Measurements from ENCODE around the gene USP19. TPM values are rescaled to one million over a fixed set of nuclear protein-coding genes. Genes with fewer than 3 reads are reported as not detected.

Gene USP19
- total and polyA plus RNA-seq, 2 of the 4 experiments (the other 2 are of a cell fraction), result 24.7 to 39.7 TPM

- Histone ChIP-seq H3K4me3 (ENCODE audit: insufficient read depth, low read depth, low read length) (no peak overlapping the region), H3K27ac (ENCODE audit: insufficient read depth, low read length) (no peak overlapping the region), H3K27me3 (ENCODE audit: control insufficient read depth, insufficient read depth, low read length) (no peaks in the 10 kb centered on the region), H3K9me3 (ENCODE audit: control insufficient read depth, insufficient read depth, low read length) (no peaks in the 10 kb centered on the region), H3K18ac (ENCODE audit: low read depth, low read length) (no peak overlapping the region), H2AK5ac (ENCODE audit: low read depth, low read length) (no peak overlapping the region), H3K56ac (ENCODE audit: extremely low read depth, insufficient read depth, low read length) (no peak overlapping the region), H3K14ac (replicated peaks; ENCODE audit: low read depth, low read length) (no peak overlapping the region), H4K91ac (ENCODE audit: insufficient read depth, low read depth, low read length) (no peak overlapping the region), H2AFZ (replicated peaks; ENCODE audit: low read length, poor library complexity) (no peak overlapping the region), H3K9me1 (ENCODE audit: insufficient read depth, low read length) (no peaks in the 10 kb centered on the region), H3K4me2 (ENCODE audit: low read depth, low read length) (no peak overlapping the region), H3K9ac (ENCODE audit: low read depth, low read length) (no peak overlapping the region), H3K4me1 (ENCODE audit: control insufficient read depth, insufficient read depth, low read length) (no peaks in the 10 kb centered on the region), H4K5ac (ENCODE audit: low read depth, low read length) (no peak overlapping the region), H3K79me1 (ENCODE audit: low read depth in 1 of 2, low read length in 2 of 2) (peaks cover 22 to 64% of the 10 kb centered on the region in 2 experiments), H2BK5ac (ENCODE audit: low read depth, low read length, poor library complexity, severe bottlenecking) (no peak overlapping the region), H4K8ac (ENCODE audit: low read depth in 2 of 2, low read length in 2 of 2) (no peak overlapping the region), H2BK120ac (ENCODE audit: low read depth, low read length) (no peak overlapping the region), H2BK20ac (ENCODE audit: low read depth, low read length) (no peak overlapping the region), H2AK9ac (replicated peaks; ENCODE audit: low read depth, low read length, poor library complexity) (no peak overlapping the region), H3K4ac (ENCODE audit: low read depth, low read length) (no peak overlapping the region), H4K20me1 (ENCODE audit: insufficient read depth, low read length) (peaks cover 28% of the 10 kb centered on the region), H3K23ac (ENCODE audit: low read depth, low read length) (no peak overlapping the region), H3K36me3 (ENCODE audit: control insufficient read depth, insufficient read depth, low read length) (peaks cover 48% of the 10 kb centered on the region), H2BK15ac (ENCODE audit: low read depth, low read length) (no peak overlapping the region)
- no peak for DNase-seq
- intact Hi-C loops (cut with micrococcal nuclease) (loop anchor here (5.0 kb wide), 1 partner anchor 34 kb away; no protein-coding TSS in a partner anchor), dilution Hi-C loops (cut with HindIII; ENCODE audit: low sequenced_read_pairs, unreplicated experiment) (no loop called here), in situ Hi-C loops (cut with MboI; ENCODE audit: low sequenced_read_pairs) (no loop called here)
- BruUV-seq (replicated peaks), result no TSS peak
- ChIA-PET POLR2A (ENCODE audit: unreplicated experiment) (no interaction called here), CTCF (no interaction called here)
- WGBS, 2 experiments (ENCODE audit: extremely low coverage in 2 of 2, insufficient read length in 1 of 2), result no CpG with 5 or more reads among the region's 4 CpGs
- TF ChIP-seq FOS (IDR thresholded peaks at IDR 0.05; ENCODE audit: low read depth, low read length) (no peak), MXI1 (IDR thresholded peaks at IDR 0.05; ENCODE audit: borderline replicate concordance, low read depth, low read length) (no peak), CTCF (conservative IDR thresholded peaks at IDR 0.05; ENCODE audit: low read depth, low read length) (no peak), RAD21 (IDR thresholded peaks at IDR 0.05; ENCODE audit: low read length) (no peak)
- TF ChIP-seq, protein P1, sequence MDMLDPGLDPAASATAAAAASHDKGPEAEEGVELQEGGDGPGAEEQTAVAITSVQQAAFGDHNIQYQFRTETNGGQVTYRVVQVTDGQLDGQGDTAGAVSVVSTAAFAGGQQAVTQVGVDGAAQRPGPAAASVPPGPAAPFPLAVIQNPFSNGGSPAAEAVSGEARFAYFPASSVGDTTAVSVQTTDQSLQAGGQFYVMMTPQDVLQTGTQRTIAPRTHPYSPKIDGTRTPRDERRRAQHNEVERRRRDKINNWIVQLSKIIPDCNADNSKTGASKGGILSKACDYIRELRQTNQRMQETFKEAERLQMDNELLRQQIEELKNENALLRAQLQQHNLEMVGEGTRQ (IDR thresholded peaks at IDR 0.05; ENCODE audit: low read depth, low read length), result no peak
- ATAC-seq (ENCODE audit: low read depth), result no peak
Observed at GRCh38 chr3:49076646-49077045, 44.0 kb downstream of the USP19 start.

Measured in IMR-90 (cell line).